ENCODE data around the gene PACSIN1.

DNA sequence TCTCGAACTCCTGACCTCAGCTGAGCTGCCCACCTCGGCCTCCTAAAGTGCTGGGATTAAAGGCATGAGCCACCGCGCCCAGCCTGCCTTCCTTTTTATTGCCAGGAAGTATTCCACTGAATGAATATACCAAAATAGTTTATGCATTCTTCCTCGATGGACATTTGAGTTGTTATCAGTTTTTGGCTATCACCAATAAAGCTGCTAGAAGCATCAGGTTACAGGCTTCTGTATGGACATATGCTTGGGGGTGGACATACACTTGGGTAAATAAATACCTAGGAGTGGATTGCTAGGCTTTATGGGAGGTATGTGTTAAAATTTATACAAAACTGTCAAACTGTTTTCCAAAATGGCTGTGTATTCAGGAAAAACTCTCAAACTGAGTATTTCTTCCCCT is 30.0 kb upstream of the PACSIN1 start:
- TF ChIP-seq POLR2AphosphoS5 (IDR thresholded peaks at IDR 0.05; ENCODE audit: borderline replicate concordance, low read depth, low read length) = no peak
- no peak for TF ChIP-seq EZH2 (IDR thresholded peaks at IDR 0.05)
- no peak for TF ChIP-seq FOXP2 (optimal IDR thresholded peaks at IDR 0.05; ENCODE audit: control extremely low read depth, extremely low read length, insufficient read depth)

Data from SK-N-MC (cell line).